Activated CD4-positive, CD25-positive, alpha-beta regulatory T cell (primary cell): ENCODE results near the gene KIAA0753.

Source experiments
- DNase-seq, 4 experiments: peaks; one replicate each; lab custom pipeline; 2025; lab: John Stamatoyannopoulos, UW

The KIAA0753 gene

GRCh38 chr17:6569370-6570285 is 70.9 kb downstream of the KIAA0753 start:
- no peak for DNase-seq

GRCh38 chr17:6568184-6568758 is 72.2 kb downstream of the KIAA0753 start:
- DNase-seq: no peak

- DNase-seq: no peak
Measured at GRCh38 chr17:6567528-6568183, 72.9 kb downstream of the KIAA0753 start.

- no peak for DNase-seq
Measured at GRCh38 chr17:6561446-6561845, 79.1 kb downstream of the KIAA0753 start.

GRCh38 chr17:6560496-6560895 is 80.0 kb downstream of the KIAA0753 start:
- DNase-seq: no peak

GRCh38 chr17:6559753-6560215 is 80.7 kb downstream of the KIAA0753 start:
- no peak for DNase-seq

GRCh38 chr17:6558932-6559752 is 81.4 kb downstream of the KIAA0753 start:
- no peak for DNase-seq

- no peak for DNase-seq
Measured at GRCh38 chr17:6558276-6558675, 82.2 kb downstream of the KIAA0753 start.

GRCh38 chr17:6557040-6557438 is 83.5 kb downstream of the KIAA0753 start:
- DNase-seq: no peak

- DNase-seq: no peak
Measured at GRCh38 chr17:6556121-6557039, 84.1 kb downstream of the KIAA0753 start, which contains the start of gene PITPNM3. TSS of gene PITPNM3 (minus strand) at chr17:6556555. CDS start at chr17:6556406, 149 bp downstream.

- no peak for DNase-seq
Measured at GRCh38 chr17:6555331-6556120, 85.0 kb downstream of the KIAA0753 start.

GRCh38 chr17:6554871-6555330 is 85.6 kb downstream of the KIAA0753 start:
- no peak for DNase-seq

GRCh38 chr17:6554342-6554741 is 86.2 kb downstream of the KIAA0753 start:
- DNase-seq: no peak

GRCh38 chr17:6551869-6552531 is 88.5 kb downstream of the KIAA0753 start:
- DNase-seq: no peak

- DNase-seq: no peak
Measured at GRCh38 chr17:6551356-6551755, 89.2 kb downstream of the KIAA0753 start.

GRCh38 chr17:6549384-6550036 is 91.0 kb downstream of the KIAA0753 start:
- no peak for DNase-seq

GRCh38 chr17:6548578-6549330 is 91.8 kb downstream of the KIAA0753 start:
- DNase-seq: no peak

GRCh38 chr17:6548034-6548433 is 92.5 kb downstream of the KIAA0753 start:
- no peak for DNase-seq
